ENCODE data around the gene SESN3. TPM values are rescaled to one million over a fixed set of nuclear protein-coding genes. Genes with fewer than 3 reads are reported as not detected.
A peak's percentile ranks its signal among the peaks of the same experiment; 100 is the strongest.
"Not testable (repeated sequence)": the region's sequence is repeated elsewhere in the genome, so short reads cannot be mapped to it uniquely, and the experiment has no call there.

The SESN3 gene
- total RNA-seq, 1 experiment from 2014 or later = 12.6 TPM

GRCh38 chr11:95255251-95256145, 24.5 kb upstream of the SESN3 start:
- Histone ChIP-seq H3K36me3 (replicated peaks; ENCODE audit: control insufficient read depth, insufficient read depth, low read length) (no peaks in the 10 kb centered on the region), H3K27me3 (ENCODE audit: control insufficient read depth, insufficient read depth, low read length) (no peaks in the 10 kb centered on the region), H3K4me3 (ENCODE audit: insufficient read depth, low read depth, low read length) (no peak overlapping the region)
- DNase-seq = no peak

GRCh38 chr11:95254716-95255115, 23.7 kb upstream of the SESN3 start:
- DNase-seq = no peak
- no peak overlapping the region for H3K4me3 ChIP-seq (ENCODE audit: insufficient read depth, low read depth, low read length)
- no peaks in the 10 kb centered on the region for H3K27me3 ChIP-seq (ENCODE audit: control insufficient read depth, insufficient read depth, low read length)
- H3K36me3 ChIP-seq (replicated peaks; ENCODE audit: control insufficient read depth, insufficient read depth, low read length) = no peaks in the 10 kb centered on the region

GRCh38 chr11:95254131-95254704, 23.2 kb upstream of the SESN3 start:
- no peaks in the 10 kb centered on the region for H3K36me3 ChIP-seq (replicated peaks; ENCODE audit: control insufficient read depth, insufficient read depth, low read length)
- no peaks in the 10 kb centered on the region for H3K27me3 ChIP-seq (ENCODE audit: control insufficient read depth, insufficient read depth, low read length)
- DNase-seq = peak; percentile 12
- H3K4me3 ChIP-seq (ENCODE audit: insufficient read depth, low read depth, low read length) = no peak overlapping the region

- DNase-seq = no peak
- H3K36me3 ChIP-seq (replicated peaks; ENCODE audit: control insufficient read depth, insufficient read depth, low read length) = no peaks in the 10 kb centered on the region
- no peak overlapping the region for H3K4me3 ChIP-seq (ENCODE audit: insufficient read depth, low read depth, low read length)
- H3K27me3 ChIP-seq (ENCODE audit: control insufficient read depth, insufficient read depth, low read length) = no peaks in the 10 kb centered on the region
Measured at GRCh38 chr11:95253141-95253540, 22.1 kb upstream of the SESN3 start.

GRCh38 chr11:95252586-95252985, 21.6 kb upstream of the SESN3 start:
- Histone ChIP-seq H3K36me3 (replicated peaks; ENCODE audit: control insufficient read depth, insufficient read depth, low read length) (no peaks in the 10 kb centered on the region), H3K4me3 (ENCODE audit: insufficient read depth, low read depth, low read length) (no peak overlapping the region), H3K27me3 (ENCODE audit: control insufficient read depth, insufficient read depth, low read length) (no peaks in the 10 kb centered on the region)
- DNase-seq = no peak

GRCh38 chr11:95251896-95252295, 20.9 kb upstream of the SESN3 start:
- not testable (repeated sequence) for H3K36me3 ChIP-seq (replicated peaks; ENCODE audit: control insufficient read depth, insufficient read depth, low read length); H3K27me3 ChIP-seq (ENCODE audit: control insufficient read depth, insufficient read depth, low read length); DNase-seq; H3K4me3 ChIP-seq (ENCODE audit: insufficient read depth, low read depth, low read length)

GRCh38 chr11:95248666-95249467, 17.9 kb upstream of the SESN3 start:
- Histone ChIP-seq H3K36me3 (replicated peaks; ENCODE audit: control insufficient read depth, insufficient read depth, low read length) (no peaks in the 10 kb centered on the region), H3K27me3 (ENCODE audit: control insufficient read depth, insufficient read depth, low read length) (no peaks in the 10 kb centered on the region), H3K4me3 (ENCODE audit: insufficient read depth, low read depth, low read length) (no peak overlapping the region)
- DNase-seq = no peak

GRCh38 chr11:95247883-95248282, 16.9 kb upstream of the SESN3 start:
- no peaks in the 10 kb centered on the region for H3K36me3 ChIP-seq (replicated peaks; ENCODE audit: control insufficient read depth, insufficient read depth, low read length)
- DNase-seq = no peak
- H3K4me3 ChIP-seq (ENCODE audit: insufficient read depth, low read depth, low read length) = no peak overlapping the region
- H3K27me3 ChIP-seq (ENCODE audit: control insufficient read depth, insufficient read depth, low read length) = no peaks in the 10 kb centered on the region

- H3K27me3 ChIP-seq (ENCODE audit: control insufficient read depth, insufficient read depth, low read length) = no peaks in the 10 kb centered on the region
- H3K36me3 ChIP-seq (replicated peaks; ENCODE audit: control insufficient read depth, insufficient read depth, low read length) = no peaks in the 10 kb centered on the region
- DNase-seq = no peak
- no peak overlapping the region for H3K4me3 ChIP-seq (ENCODE audit: insufficient read depth, low read depth, low read length)
Measured at GRCh38 chr11:95247127-95247684, 16.2 kb upstream of the SESN3 start.

DNA sequence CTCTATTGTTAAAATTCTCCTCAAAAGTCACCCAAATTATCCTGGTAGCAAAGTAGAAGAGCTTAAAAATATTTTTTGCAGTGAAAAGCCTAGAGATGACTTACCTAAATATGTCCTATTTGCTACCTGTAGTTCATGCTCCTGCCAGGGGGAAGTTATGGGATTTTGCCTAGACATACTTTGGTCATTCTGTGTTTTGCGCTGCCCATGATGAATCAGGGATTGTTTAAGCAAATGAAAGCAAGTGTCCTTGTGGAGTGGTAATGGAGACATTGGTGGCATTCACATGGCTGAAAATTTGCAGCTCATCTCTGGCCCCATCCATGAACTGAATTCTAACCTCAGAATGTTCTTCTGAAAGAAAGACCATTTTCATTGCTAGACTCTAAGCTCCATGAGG, 14.6 kb upstream of the SESN3 start:
- Histone ChIP-seq H3K27me3 (ENCODE audit: control insufficient read depth, insufficient read depth, low read length) (no peaks in the 10 kb centered on the region), H3K36me3 (replicated peaks; ENCODE audit: control insufficient read depth, insufficient read depth, low read length) (no peaks in the 10 kb centered on the region), H3K4me3 (ENCODE audit: insufficient read depth, low read depth, low read length) (no peak overlapping the region)
- no peak for DNase-seq

- Histone ChIP-seq H3K4me3 (ENCODE audit: insufficient read depth, low read depth, low read length) (no peak overlapping the region), H3K27me3 (ENCODE audit: control insufficient read depth, insufficient read depth, low read length) (no peaks in the 10 kb centered on the region)
- DNase-seq = no peak
Measured at GRCh38 chr11:95245038-95245437, 14.0 kb upstream of the SESN3 start.

DNA sequence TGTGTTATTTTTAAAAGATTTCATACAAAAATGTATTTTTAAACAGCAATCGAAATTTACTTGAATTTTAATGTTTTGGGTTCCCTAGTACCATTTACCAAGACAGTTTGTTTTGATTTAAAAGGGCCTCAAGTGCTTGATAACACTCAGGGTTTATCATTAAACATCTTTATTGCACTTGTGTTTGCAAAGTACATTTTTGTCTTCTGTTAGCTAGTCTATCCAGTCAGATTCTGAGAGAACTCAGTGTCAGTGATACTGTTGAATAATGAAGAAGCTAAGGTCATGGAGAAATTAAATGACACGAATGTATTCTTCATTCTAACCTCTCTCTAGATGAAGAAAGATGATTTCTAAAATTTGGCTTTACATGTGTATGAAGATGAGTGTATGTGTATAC, 12.7 kb upstream of the SESN3 start:
- Histone ChIP-seq H3K27me3 (ENCODE audit: control insufficient read depth, insufficient read depth, low read length) (no peaks in the 10 kb centered on the region), H3K4me3 (ENCODE audit: insufficient read depth, low read depth, low read length) (no peak overlapping the region), H3K36me3 (replicated peaks; ENCODE audit: control insufficient read depth, insufficient read depth, low read length) (no peaks in the 10 kb centered on the region)
- DNase-seq = no peak

More at GRCh38 chr11:95245038-95245437, 14.0 kb upstream of the SESN3 start:
- H3K36me3 ChIP-seq (replicated peaks; ENCODE audit: control insufficient read depth, insufficient read depth, low read length) = no peaks in the 10 kb centered on the region

GRCh38 chr11:95242845-95243605, 12.0 kb upstream of the SESN3 start:
- H3K4me3 ChIP-seq (ENCODE audit: insufficient read depth, low read depth, low read length) = no peak overlapping the region
- no peaks in the 10 kb centered on the region for H3K36me3 ChIP-seq (replicated peaks; ENCODE audit: control insufficient read depth, insufficient read depth, low read length)
- no peak for DNase-seq
- H3K27me3 ChIP-seq (ENCODE audit: control insufficient read depth, insufficient read depth, low read length) = no peaks in the 10 kb centered on the region
